Esophagus muscularis mucosa (tissue), 3 donors: ENCODE results near the gene CRKL.

Experiments used
- CTCF ChIP-seq, 3 experiments: fragments of 200-600 bp in 2 of 3; fragments of 450-650 bp in 1 of 3; sonication (generic) in 2 of 3; IDR thresholded peaks; one replicate each; pipeline ENCODE4 v1.5.1; 2017 to 2019; ENCODE audit warnings: antibody characterized with exemption in 3 of 3, mild to moderate bottlenecking in 2 of 3, moderate library complexity in 1 of 3
- POLR2A ChIP-seq: fragments of 450-650 bp; IDR thresholded peaks from one replicate; pipeline ENCODE4 v1.6.1; 2017; ENCODE audit warnings: antibody characterized with exemption, moderate library complexity, mild to moderate bottlenecking, low read depth

GRCh38 chr22:20926243-20926642 is 9.0 kb downstream of the CRKL start:
- no peak for TF ChIP-seq CTCF (IDR thresholded peaks at IDR 0.05)
- TF ChIP-seq POLR2A = no peak
